HEK293T (cell line): ENCODE measurements around the gene NOL6.

Source experiments
- CTCF ChIA-PET: fragments of 350-600 bp; formaldehyde crosslinking; extraction: SDS; loops from one replicate; lab custom pipeline; 2021; ENCODE audit warnings: antibody characterized with exemption, inconsistent platforms; lab: Yijun Ruan, JAX
- POLR2A ChIA-PET: fragments of 350-600 bp; formaldehyde crosslinking; extraction: SDS; loops from one replicate; lab custom pipeline; 2020; ENCODE audit warnings: antibody characterized with exemption, inconsistent platforms; lab: Yijun Ruan, JAX
- DNase-seq: peaks from one replicate; pipeline ENCODE4 v3.0.0; 2012; ENCODE audit warnings: mixed read lengths; ENCODE audit errors: extremely low spot score
- ARNT ChIP-seq: fragments of 450-650 bp; IDR thresholded peaks from 2 replicates; pipeline ENCODE4 v1.6.1; 2017; ENCODE audit warnings: mild to moderate bottlenecking
- BHLHE40 ChIP-seq: fragments of 450-650 bp; IDR thresholded peaks from 2 replicates; pipeline ENCODE4 v1.6.1; 2016; ENCODE audit warnings: mild to moderate bottlenecking, moderate library complexity, borderline replicate concordance
- CTBP1 ChIP-seq: fragments of 450-650 bp; IDR thresholded peaks from 2 replicates; pipeline ENCODE4 v1.6.1; 2016; ENCODE audit warnings: borderline replicate concordance
- ELF4 ChIP-seq: fragments of 450-650 bp; IDR thresholded peaks from 2 replicates; pipeline ENCODE4 v1.6.1; 2017; ENCODE audit warnings: antibody characterized with exemption
- FOXA1 ChIP-seq: fragments of 450-650 bp; IDR thresholded peaks from 2 replicates; pipeline ENCODE4 v1.6.1; 2016; ENCODE audit warnings: mild to moderate bottlenecking
- FOXK2 ChIP-seq: fragments of 450-650 bp; IDR thresholded peaks from 2 replicates; pipeline ENCODE4 v1.6.1; 2016; ENCODE audit warnings: mild to moderate bottlenecking
- FOXM1 ChIP-seq: fragments of 450-650 bp; IDR thresholded peaks from 2 replicates; pipeline ENCODE4 v1.6.1; 2017; ENCODE audit warnings: mild to moderate bottlenecking, borderline replicate concordance
- HDGF ChIP-seq: fragments of 450-650 bp; IDR thresholded peaks from 2 replicates; pipeline ENCODE4 v1.6.1; 2017; ENCODE audit warnings: antibody characterized with exemption, borderline replicate concordance
- L3MBTL2 ChIP-seq: fragments of 450-650 bp; conservative IDR thresholded peaks from 2 replicates; pipeline ENCODE4 v1.6.1; 2016; ENCODE audit warnings: mild to moderate bottlenecking
- LEF1 ChIP-seq: fragments of 450-650 bp; IDR thresholded peaks from 2 replicates; pipeline ENCODE4 v1.6.1; 2017; ENCODE audit warnings: mild to moderate bottlenecking, borderline replicate concordance
- NFRKB ChIP-seq: fragments of 450-650 bp; IDR thresholded peaks from 2 replicates; pipeline ENCODE4 v1.6.1; 2016; ENCODE audit warnings: mild to moderate bottlenecking, moderate library complexity
- SP1 ChIP-seq: fragments of 450-650 bp; IDR thresholded peaks from 2 replicates; pipeline ENCODE4 v1.6.1; 2017
- SUZ12 ChIP-seq: fragments of 450-650 bp; IDR thresholded peaks from 2 replicates; pipeline ENCODE4 v1.6.1; 2016; ENCODE audit warnings: mild to moderate bottlenecking
- TARDBP ChIP-seq: fragments of 450-650 bp; IDR thresholded peaks from 2 replicates; pipeline ENCODE4 v1.6.1; 2016
- ZNF384 ChIP-seq: fragments of 450-650 bp; IDR thresholded peaks from 2 replicates; pipeline ENCODE4 v1.6.1; 2016
- TF ChIP-seq, protein P1 (sequence below): fragments of 450-650 bp; IDR thresholded peaks from 2 replicates; pipeline ENCODE4 v1.6.1; 2016

NOL6 gene

GRCh38 chr9:33468215-33468730, 5.5 kb downstream of the NOL6 start:
- DNase-seq = no peak

GRCh38 chr9:33467526-33467925, 6.2 kb downstream of the NOL6 start:
- ChIA-PET POLR2A (no interaction called here), CTCF (interaction anchor here (1.5 to 2.1 kb wide), 4 partner anchors 14 to 93 kb away, joined by 6 to 16 read pairs (median 10); no protein-coding TSS in a partner anchor)
- no peak for DNase-seq
- TF ChIP-seq BHLHE40 (no peak), NFRKB (no peak), L3MBTL2 (no peak), ELF4 (no peak), LEF1 (no peak), CTBP1 (no peak), SUZ12 (no peak), ZNF384 (no peak), FOXK2 (no peak), FOXA1 (no peak)
- TF ChIP-seq, protein P1, sequence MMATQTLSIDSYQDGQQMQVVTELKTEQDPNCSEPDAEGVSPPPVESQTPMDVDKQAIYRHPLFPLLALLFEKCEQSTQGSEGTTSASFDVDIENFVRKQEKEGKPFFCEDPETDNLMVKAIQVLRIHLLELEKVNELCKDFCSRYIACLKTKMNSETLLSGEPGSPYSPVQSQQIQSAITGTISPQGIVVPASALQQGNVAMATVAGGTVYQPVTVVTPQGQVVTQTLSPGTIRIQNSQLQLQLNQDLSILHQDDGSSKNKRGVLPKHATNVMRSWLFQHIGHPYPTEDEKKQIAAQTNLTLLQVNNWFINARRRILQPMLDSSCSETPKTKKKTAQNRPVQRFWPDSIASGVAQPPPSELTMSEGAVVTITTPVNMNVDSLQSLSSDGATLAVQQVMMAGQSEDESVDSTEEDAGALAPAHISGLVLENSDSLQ = no peak

More at GRCh38 chr9:33468215-33468730, 5.5 kb downstream of the NOL6 start:
- POLR2A ChIA-PET = no interaction called here
- CTCF ChIA-PET = no interaction called here
- TF ChIP-seq ARNT = no peak

- CTCF ChIA-PET = interaction anchor here (0.6 to 2.1 kb wide), 8 partner anchors 9 to 93 kb away, joined by 3 to 16 read pairs (median 6); no protein-coding TSS in a partner anchor
Measured at GRCh38 chr9:33466565-33467495, 6.9 kb downstream of the NOL6 start.

GRCh38 chr9:33465596-33466564, 7.8 kb downstream of the NOL6 start:
- ChIA-PET POLR2A (no interaction called here), CTCF (interaction anchor here (1.0 to 2.1 kb wide), 6 partner anchors 8 to 91 kb away, joined by 3 to 16 read pairs (median 7); no protein-coding TSS in a partner anchor)
- DNase-seq = no peak
- no peak for TF ChIP-seq CTBP1
- no peak for TF ChIP-seq L3MBTL2
- no peak for TF ChIP-seq FOXM1
- TF ChIP-seq TARDBP = no peak
- no peak for TF ChIP-seq SUZ12
- no peak for TF ChIP-seq ARNT
- no peak for TF ChIP-seq SP1
- no peak for TF ChIP-seq ELF4
- TF ChIP-seq, protein P1 = no peak

More at GRCh38 chr9:33466565-33467495, 6.9 kb downstream of the NOL6 start:
- POLR2A ChIA-PET = no interaction called here
- peak; percentile 82 for DNase-seq
- TF ChIP-seq L3MBTL2 (no peak), FOXA1 (no peak), BHLHE40 (no peak), ZNF384 (no peak), ARNT (no peak)
- TF ChIP-seq, protein P1 = no peak

DNA sequence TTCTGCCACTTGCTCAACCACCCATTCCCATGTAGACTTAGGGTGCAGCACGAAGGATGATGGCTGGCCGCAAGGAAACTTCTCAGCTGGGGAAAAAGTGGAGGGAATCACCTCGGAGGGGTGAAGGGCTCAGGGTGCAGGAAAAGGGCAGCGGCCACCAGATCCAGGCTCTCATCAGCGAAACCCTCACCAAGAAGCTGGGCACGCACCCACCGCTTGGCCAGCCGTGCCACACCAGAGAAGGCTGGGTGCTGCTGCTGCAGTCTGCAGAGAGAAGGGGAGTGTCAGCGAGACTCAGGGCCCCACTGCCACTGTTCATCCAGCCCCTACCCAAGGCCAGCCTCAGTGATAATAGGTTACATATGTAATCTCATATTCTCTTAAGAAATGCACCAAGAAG, 8.6 kb downstream of the NOL6 start:
- DNase-seq = no peak
- TF ChIP-seq NFRKB = no peak
- no peak for TF ChIP-seq ZNF384
- no peak for TF ChIP-seq ARNT
- TF ChIP-seq HDGF = no peak
- TF ChIP-seq TARDBP = no peak
- TF ChIP-seq L3MBTL2 = no peak
- no peak for TF ChIP-seq ELF4
- no peak for TF ChIP-seq BHLHE40
- TF ChIP-seq CTBP1 = no peak
- no peak for TF ChIP-seq FOXA1
- TF ChIP-seq LEF1 = no peak
- TF ChIP-seq FOXK2 = no peak
- TF ChIP-seq FOXM1 = no peak
- ChIA-PET POLR2A (interaction anchor here (2.6 kb wide), 1 partner anchor 9 kb away, joined by 9 read pairs; the partner anchor contains the start of gene NOL6), CTCF (interaction anchor here (0.7 kb wide), 1 partner anchor 12 kb away, joined by 3 read pairs; no protein-coding TSS in a partner anchor)
